ENCODE data around the gene RXFP4. TPM values are rescaled to one million over a fixed set of nuclear protein-coding genes. Genes with fewer than 3 reads are reported as not detected.
A peak's percentile ranks its signal among the peaks of the same experiment; 100 is the strongest.

The RXFP4 gene
- polyA plus RNA-seq, 3 donors: 0.08 TPM; not detected in 2

- TF ChIP-seq CTCF (IDR thresholded peaks at IDR 0.05): no peak
- peaks cover 20% of the 10 kb centered on the region for H4K20me1 ChIP-seq (ENCODE audit: insufficient read depth, low read length)
- H3K4me3 ChIP-seq (replicated peaks in 1 of 3; ENCODE audit: low read depth in 2 of 3, low read length in 3 of 3): peak overlapping the region in 1 of 3 experiments; percentile 94
- peaks cover 64% of the 10 kb centered on the region for H3K79me2 ChIP-seq (ENCODE audit: insufficient read depth, low read length)
- Mint-ChIP-seq H3K27me3 (ENCODE audit: low read depth in 3 of 3) (peaks cover 0 to 3% (median 2%) of the 10 kb centered on the region in 3 donors), H3K4me3 (peak overlapping the region in 1 of 2 donors; percentile 67), H3K4me1 (peaks cover 52% of the 10 kb centered on the region), H3K27ac (peak overlapping the region; percentile 79 to 99 (median 95)), H3K9me3 (peaks cover 0 to 2% (median 0%) of the 10 kb centered on the region in 7 donors), H3K36me3 (peaks cover 12 to 26% of the 10 kb centered on the region in 2 donors)
- H3K9ac ChIP-seq (ENCODE audit: insufficient read depth, low read length, poor library complexity, severe bottlenecking): no peak overlapping the region
- H2AFZ ChIP-seq (ENCODE audit: insufficient read depth, low read depth, low read length, poor library complexity, severe bottlenecking): no peak overlapping the region
- no peak for DNase-seq
- whole genome bisulfite sequencing (ENCODE audit: insufficient coverage): 55% methylated on average over 5 of the region's 7 CpGs
- H3K4me2 ChIP-seq (replicated peaks; ENCODE audit: extremely low read depth, low read length, poor library complexity, severe bottlenecking): peak overlapping the region; percentile 4
- H3K9me3 ChIP-seq (replicated peaks in 1 of 2; ENCODE audit: control insufficient read depth in 1 of 2, insufficient read depth in 1 of 2, low read length in 2 of 2): no peaks in the 10 kb centered on the region
- H3K27ac ChIP-seq (ENCODE audit: low read depth in 1 of 2, low read length in 2 of 2): peak overlapping the region; percentile 55 to 97
- no peaks in the 10 kb centered on the region for H3K27me3 ChIP-seq (ENCODE audit: control insufficient read depth in 2 of 2, insufficient read depth in 2 of 2, low read length in 2 of 2)
- intact Hi-C loops (cut with micrococcal nuclease): no loop called here
- no peaks in the 10 kb centered on the region for H3K36me3 ChIP-seq (replicated peaks in 1 of 2; ENCODE audit: control insufficient read depth in 1 of 2, insufficient read depth in 2 of 2, low read length in 2 of 2)
- H3K4me1 ChIP-seq (ENCODE audit: control insufficient read depth in 1 of 2, insufficient read depth in 2 of 2, low read length in 2 of 2): peaks cover 52 to 58% of the 10 kb centered on the region in 2 donors
These were observed 40.7 kb downstream of the RXFP4 start for GRCh38 chr1:155982106-155982505.

DNA sequence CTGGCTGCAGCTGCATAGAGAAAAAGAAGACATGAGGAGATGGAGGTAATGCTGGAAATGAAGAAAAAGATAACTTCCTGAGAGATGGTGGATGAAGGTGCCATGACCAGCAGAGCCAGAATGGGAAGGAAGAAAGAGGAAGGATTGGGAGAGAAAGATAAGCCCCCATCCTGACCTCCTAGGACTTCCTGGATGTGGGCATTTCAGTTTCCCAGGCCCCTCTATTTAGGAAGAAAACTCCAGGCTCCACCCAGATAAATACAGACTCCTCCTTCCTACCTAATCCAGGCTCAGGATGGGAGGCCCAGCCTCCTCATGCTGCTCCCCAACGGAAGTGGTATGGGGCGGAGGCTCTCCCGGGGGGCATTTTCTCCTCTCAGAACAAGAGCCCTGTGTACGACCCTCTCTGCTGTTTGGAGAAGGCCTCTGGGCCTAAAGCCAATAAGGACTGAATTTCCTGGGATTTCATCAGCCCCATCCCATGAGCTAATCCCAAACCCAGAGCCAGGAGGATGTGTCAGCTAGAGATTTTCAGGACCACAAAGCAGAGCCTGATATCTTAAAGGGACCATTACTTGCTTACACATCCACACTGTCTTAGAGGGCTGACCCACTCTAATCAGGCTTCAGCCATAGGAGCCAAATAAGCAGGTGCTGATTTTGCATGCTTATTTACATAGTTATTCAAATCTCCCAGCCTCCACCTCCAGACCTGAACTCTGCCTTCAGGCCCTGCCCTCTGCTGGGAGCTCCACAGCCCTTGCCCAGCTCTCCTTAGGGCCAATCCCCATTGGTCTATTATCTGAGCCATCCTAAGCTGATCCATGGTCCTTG, 42.0 kb downstream of the RXFP4 start:
- peaks cover 0 to 2% (median 0%) of the 10 kb centered on the region in 7 donors for H3K9me3 Mint-ChIP-seq
- H3K36me3 Mint-ChIP-seq: peaks cover 9 to 22% of the 10 kb centered on the region in 2 donors
- Histone ChIP-seq H4K20me1 (ENCODE audit: insufficient read depth, low read length) (peaks cover 8% of the 10 kb centered on the region), H3K4me1 (ENCODE audit: control insufficient read depth in 1 of 2, insufficient read depth in 2 of 2, low read length in 2 of 2) (peaks cover 52 to 57% of the 10 kb centered on the region in 2 donors), H3K79me2 (ENCODE audit: insufficient read depth, low read length) (peaks cover 51% of the 10 kb centered on the region), H3K4me2 (replicated peaks; ENCODE audit: extremely low read depth, low read length, poor library complexity, severe bottlenecking) (no peak overlapping the region), H2AFZ (ENCODE audit: insufficient read depth, low read depth, low read length, poor library complexity, severe bottlenecking) (no peak overlapping the region), H3K9me3 (replicated peaks in 1 of 2; ENCODE audit: control insufficient read depth in 1 of 2, insufficient read depth in 1 of 2, low read length in 2 of 2) (no peaks in the 10 kb centered on the region), H3K36me3 (replicated peaks in 1 of 2; ENCODE audit: control insufficient read depth in 1 of 2, insufficient read depth in 2 of 2, low read length in 2 of 2) (no peaks in the 10 kb centered on the region), H3K9ac (ENCODE audit: insufficient read depth, low read length, poor library complexity, severe bottlenecking) (no peak overlapping the region), H3K27ac (ENCODE audit: low read depth in 1 of 2, low read length in 2 of 2) (peak overlapping the region in 1 of 2 donors; percentile 24), H3K27me3 (ENCODE audit: control insufficient read depth in 2 of 2, insufficient read depth in 2 of 2, low read length in 2 of 2) (no peaks in the 10 kb centered on the region), H3K4me3 (replicated peaks in 1 of 3; ENCODE audit: low read depth in 2 of 3, low read length in 3 of 3) (no peak overlapping the region)
- H3K4me1 Mint-ChIP-seq: peaks cover 63% of the 10 kb centered on the region
- intact Hi-C loops (cut with micrococcal nuclease): no loop called here
- DNase-seq: no peak
- H3K4me3 Mint-ChIP-seq: no peak overlapping the region
- H3K27ac Mint-ChIP-seq: peak overlapping the region in 6 of 7 donors; percentile 9 to 86 (median 28)
- peaks cover 0 to 3% (median 2%) of the 10 kb centered on the region in 3 donors for H3K27me3 Mint-ChIP-seq (ENCODE audit: low read depth in 3 of 3)
- TF ChIP-seq CTCF (IDR thresholded peaks at IDR 0.05): no peak
- WGBS (ENCODE audit: insufficient coverage): 14% methylated on average over 4 of the region's 4 CpGs

Data from CD14-positive monocyte (primary cell).